Stimulated activated naive CD8-positive, alpha-beta T cell treated with anti-CD3 and anti-CD28 coated beads, Interleukin-15, Interleukin-2, amounts not matched to agents 100 U/mL and 50 U/mL, for 24 hours (primary cell): ENCODE results near the gene FAM81A.
"Not testable (repeated sequence)": the region's sequence is repeated elsewhere in the genome, so short reads cannot be mapped to it uniquely, and the experiment has no call there.

ENCODE experiments used
- ATAC-seq: fragments of 150-1000 bp; cut with Tn5 transposase; one replicate; pipeline ENCODE4 v1.10.0; 2021
- DNase-seq: peaks from one replicate; pipeline ENCODE4 v3.0.0; 2021

Gene FAM81A

GRCh38 chr15:59437817-59438624 lies at the start of gene FAM81A:
FAM81A (plus strand) TSS chr15:59438186; CDS start chr15:59458627, 20,441 bp downstream.
- ATAC-seq = peak; percentile 68
- peak; percentile 65 for DNase-seq

GRCh38 chr15:59388670-59389069 lies 49.3 kb upstream of the FAM81A start:
- DNase-seq = no peak
- ATAC-seq = no peak

GRCh38 chr15:59392299-59392698 lies 45.7 kb upstream of the FAM81A start:
- no peak for ATAC-seq
- DNase-seq = no peak

GRCh38 chr15:59394166-59394661 lies 43.8 kb upstream of the FAM81A start:
- no peak for DNase-seq
- no peak for ATAC-seq

GRCh38 chr15:59396211-59396610 lies 41.8 kb upstream of the FAM81A start:
- ATAC-seq = no peak

GRCh38 chr15:59396679-59397078 lies 41.3 kb upstream of the FAM81A start:
- ATAC-seq (no peak), DNase-seq (no peak)

More at GRCh38 chr15:59396211-59396610, 41.8 kb upstream of the FAM81A start:
- no peak for DNase-seq

GRCh38 chr15:59398220-59398619 lies 39.8 kb upstream of the FAM81A start:
- DNase-seq (no peak), ATAC-seq (no peak)

- ATAC-seq = no peak
- no peak for DNase-seq
Measured at GRCh38 chr15:59399465-59400102, 38.4 kb upstream of the FAM81A start.

GRCh38 chr15:59400103-59400813 lies 37.7 kb upstream of the FAM81A start:
- ATAC-seq (no peak), DNase-seq (no peak)

GRCh38 chr15:59401051-59401823 lies 36.7 kb upstream of the FAM81A start:
- not testable (repeated sequence) for DNase-seq, ATAC-seq

GRCh38 chr15:59401824-59402569 lies 36.0 kb upstream of the FAM81A start:
- DNase-seq (no peak), ATAC-seq (no peak)

GRCh38 chr15:59405079-59405478 lies 32.9 kb upstream of the FAM81A start:
- ATAC-seq = no peak

GRCh38 chr15:59406446-59406845 lies 31.5 kb upstream of the FAM81A start:
- DNase-seq (no peak), ATAC-seq (no peak)

More at GRCh38 chr15:59405079-59405478, 32.9 kb upstream of the FAM81A start:
- DNase-seq = no peak

- no peak for ATAC-seq
Measured at GRCh38 chr15:59407946-59408345, 30.0 kb upstream of the FAM81A start.

GRCh38 chr15:59410391-59410896 lies 27.5 kb upstream of the FAM81A start:
- ATAC-seq (no peak), DNase-seq (no peak)

More at GRCh38 chr15:59407946-59408345, 30.0 kb upstream of the FAM81A start:
- no peak for DNase-seq

- no peak for ATAC-seq
Measured at GRCh38 chr15:59413577-59413976, 24.4 kb upstream of the FAM81A start.

GRCh38 chr15:59416816-59417215 lies 21.2 kb upstream of the FAM81A start:
- DNase-seq (no peak), ATAC-seq (no peak)

More at GRCh38 chr15:59413577-59413976, 24.4 kb upstream of the FAM81A start:
- DNase-seq = no peak

- no peak for ATAC-seq
- no peak for DNase-seq
Measured at GRCh38 chr15:59419170-59419569, 18.8 kb upstream of the FAM81A start.

- peak; percentile 88 for ATAC-seq
- DNase-seq = no peak
Measured at GRCh38 chr15:59420108-59420507, 17.9 kb upstream of the FAM81A start.

- ATAC-seq (no peak), DNase-seq (no peak)
Measured at GRCh38 chr15:59420986-59421618, 16.9 kb upstream of the FAM81A start.
